ENCODE measurements around the gene PRKCH. TPM values are rescaled to one million over a fixed set of nuclear protein-coding genes. Genes with fewer than 3 reads are reported as not detected.

The PRKCH gene
- total and polyA plus RNA-seq, 2 of the 13 experiments (the other 11 are each of a cell fraction or from before 2014, with no cell fraction given) = 0.48 to 1.3 TPM

DNA sequence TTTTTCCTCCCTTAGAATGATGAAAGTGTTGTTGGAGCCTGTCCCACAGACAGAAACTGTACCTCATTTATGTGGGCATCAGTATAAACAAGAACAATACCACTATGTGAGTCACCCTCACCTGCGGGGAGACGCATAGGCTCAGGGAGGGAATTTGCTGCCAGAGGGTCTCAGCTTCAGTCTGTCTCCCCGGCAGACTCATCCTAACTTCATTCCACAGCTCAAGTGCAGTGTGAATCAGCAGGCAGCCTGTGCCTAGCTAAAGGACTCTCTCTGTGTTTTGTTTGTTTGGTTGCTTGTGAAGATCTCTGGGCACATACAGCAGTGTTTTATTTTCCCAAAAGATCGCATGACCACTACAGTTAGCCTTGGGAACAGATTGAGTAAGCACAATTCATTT is 98.9 kb downstream of the PRKCH start:
- DNase-seq (ENCODE audit: low spot score) (no peak), ATAC-seq (no peak), FAIRE-seq (no peak)
- no peaks in the 10 kb centered on the region for H3K79me2 ChIP-seq (ENCODE audit: insufficient read depth, low read length)
- CTCF ChIA-PET (ENCODE audit: low intra/inter-chr PET ratio, low total read pairs) = no interaction called here
- no peaks in the 10 kb centered on the region for H3K9me3 ChIP-seq (ENCODE audit: low read length)
- H3K27me3 ChIP-seq (ENCODE audit: control insufficient read depth in 1 of 2, insufficient read depth in 2 of 2, low read length in 2 of 2) = 0 out of 5 replicates have a peak, but pooled peaks cover 0 to 5% of the 10 kb centered on the region in 2 experiments
- WGBS (ENCODE audit: low lambda C conversion rate) = 35% methylated on average over 4 of the region's 4 CpGs
- no peak overlapping the region for H3K4me2 ChIP-seq (ENCODE audit: low read depth, low read length)
- H3K4me1 ChIP-seq (ENCODE audit: insufficient read depth, low read length) = no peaks in the 10 kb centered on the region
- no TSS peak for BruUV-seq (replicated peaks)
- POLR2A ChIA-PET = no interaction called here
- intact Hi-C loops (cut with micrococcal nuclease; ENCODE audit: unreplicated experiment) = no loop called here
- H3K27ac ChIP-seq (ENCODE audit: extremely low read length, insufficient read depth, low read length) = no peak overlapping the region
- in situ Hi-C loops (cut with HindIII; ENCODE audit: extremely low pct_ligation_motif_present, low pct_unique_long_range_greater_than_20kb) = no loop called here
- H3K4me3 ChIP-seq (replicated peaks in 1 of 3; ENCODE audit: insufficient read depth in 1 of 3, low read depth in 2 of 3, low read length in 3 of 3) = no peak overlapping the region
- no peak overlapping the region for H2AFZ ChIP-seq (ENCODE audit: low read length)
- H4K20me1 ChIP-seq (ENCODE audit: insufficient read depth, low read length) = no peaks in the 10 kb centered on the region
- H3K9ac ChIP-seq (ENCODE audit: insufficient read depth, low read depth, low read length) = no peak overlapping the region
- H3K36me3 ChIP-seq (replicated peaks in 1 of 2; ENCODE audit: control insufficient read depth in 1 of 2, insufficient read depth in 2 of 2, low read length in 2 of 2) = no peaks in the 10 kb centered on the region
- TF ChIP-seq MBNL3 (CRISPR knock-in tag; conservative IDR thresholded peaks at IDR 0.05) = no peak
- TF ChIP-seq BCL6 (CRISPR knock-in tag; IDR thresholded peaks at IDR 0.05) = no peak
- TF ChIP-seq ZNF773 (CRISPR knock-in tag; IDR thresholded peaks at IDR 0.05; ENCODE audit: borderline replicate concordance) = no peak
- no peak for TF ChIP-seq PBX3 (CRISPR knock-in tag; IDR thresholded peaks at IDR 0.05; ENCODE audit: borderline replicate concordance)
- TF ChIP-seq ZNF605 (CRISPR knock-in tag; IDR thresholded peaks at IDR 0.05) = no peak
- TF ChIP-seq UBTF (CRISPR knock-in tag; IDR thresholded peaks at IDR 0.05) = no peak
- TF ChIP-seq SSRP1 (CRISPR knock-in tag; IDR thresholded peaks at IDR 0.05) = no peak
- no peak for TF ChIP-seq HNRNPL (IDR thresholded peaks at IDR 0.05; ENCODE audit: low read depth, low read length)
- TF ChIP-seq HDAC2 (CRISPR knock-in tag; IDR thresholded peaks at IDR 0.05) = no peak
- TF ChIP-seq ZNF567 (CRISPR knock-in tag; IDR thresholded peaks at IDR 0.05; ENCODE audit: borderline replicate concordance) = no peak
- TF ChIP-seq ARID5B (CRISPR knock-in tag; IDR thresholded peaks at IDR 0.05) = no peak
- TF ChIP-seq, protein P1, sequence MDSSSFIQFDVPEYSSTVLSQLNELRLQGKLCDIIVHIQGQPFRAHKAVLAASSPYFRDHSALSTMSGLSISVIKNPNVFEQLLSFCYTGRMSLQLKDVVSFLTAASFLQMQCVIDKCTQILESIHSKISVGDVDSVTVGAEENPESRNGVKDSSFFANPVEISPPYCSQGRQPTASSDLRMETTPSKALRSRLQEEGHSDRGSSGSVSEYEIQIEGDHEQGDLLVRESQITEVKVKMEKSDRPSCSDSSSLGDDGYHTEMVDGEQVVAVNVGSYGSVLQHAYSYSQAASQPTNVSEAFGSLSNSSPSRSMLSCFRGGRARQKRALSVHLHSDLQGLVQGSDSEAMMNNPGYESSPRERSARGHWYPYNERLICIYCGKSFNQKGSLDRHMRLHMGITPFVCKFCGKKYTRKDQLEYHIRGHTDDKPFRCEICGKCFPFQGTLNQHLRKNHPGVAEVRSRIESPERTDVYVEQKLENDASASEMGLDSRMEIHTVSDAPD (CRISPR knock-in tag; IDR thresholded peaks at IDR 0.05) = no peak
- no peak for TF ChIP-seq ZNF136 (CRISPR knock-in tag; IDR thresholded peaks at IDR 0.05; ENCODE audit: low read depth)
- no peak for TF ChIP-seq ARNTL (CRISPR knock-in tag; IDR thresholded peaks at IDR 0.05)
- TF ChIP-seq SOX13 (IDR thresholded peaks at IDR 0.05) = no peak
- TF ChIP-seq SOX13 (CRISPR knock-in tag; conservative IDR thresholded peaks at IDR 0.05 in 1 of 2, IDR thresholded peaks at IDR 0.05 in 1 of 2) = no peak
